Stomach (tissue), 4 donors: Measurements from ENCODE around the gene C20orf204.

Experiments
- POLR2AphosphoS5 ChIP-seq, 3 donors: sonication (generic); formaldehyde crosslinking; IDR thresholded peaks; one replicate each; pipeline ENCODE4 v1.6.1; 2016; ENCODE audit warnings: antibody characterized with exemption in 3 of 3
- TF ChIP-seq, protein P1 (sequence below), 7 experiments: fragments of 450-650 bp in 4 of 7; fragments of 200-600 bp in 3 of 7; sonication (generic) in 3 of 7; IDR thresholded peaks; one replicate each; pipeline ENCODE4 v1.5.1; 2016 to 2019; ENCODE audit warnings: antibody characterized with exemption in 7 of 7, control low read depth in 2 of 7, mild to moderate bottlenecking in 1 of 7

DNA sequence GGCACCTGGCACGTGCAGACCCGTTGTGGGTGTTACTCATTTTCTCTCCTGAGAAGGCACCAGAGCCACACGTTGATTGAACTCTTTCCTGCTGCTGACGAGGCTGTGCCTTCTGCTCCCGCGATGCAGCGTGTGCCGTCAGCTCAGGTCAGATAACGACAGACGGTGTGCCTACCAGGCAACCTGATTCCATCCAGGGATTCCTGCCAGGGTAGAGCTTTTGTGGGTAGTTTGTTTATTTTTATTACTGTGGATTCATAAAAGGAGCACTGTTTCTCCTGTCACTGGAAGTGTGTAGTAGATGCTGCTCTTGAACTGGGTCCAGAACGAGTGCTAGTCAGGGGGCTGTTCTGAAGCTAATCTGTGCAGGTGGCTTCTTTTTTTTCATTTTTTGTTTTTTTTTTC lies 34.4 kb upstream of the C20orf204 start:
- no peak for TF ChIP-seq POLR2AphosphoS5 (IDR thresholded peaks at IDR 0.05)
- TF ChIP-seq, protein P1, sequence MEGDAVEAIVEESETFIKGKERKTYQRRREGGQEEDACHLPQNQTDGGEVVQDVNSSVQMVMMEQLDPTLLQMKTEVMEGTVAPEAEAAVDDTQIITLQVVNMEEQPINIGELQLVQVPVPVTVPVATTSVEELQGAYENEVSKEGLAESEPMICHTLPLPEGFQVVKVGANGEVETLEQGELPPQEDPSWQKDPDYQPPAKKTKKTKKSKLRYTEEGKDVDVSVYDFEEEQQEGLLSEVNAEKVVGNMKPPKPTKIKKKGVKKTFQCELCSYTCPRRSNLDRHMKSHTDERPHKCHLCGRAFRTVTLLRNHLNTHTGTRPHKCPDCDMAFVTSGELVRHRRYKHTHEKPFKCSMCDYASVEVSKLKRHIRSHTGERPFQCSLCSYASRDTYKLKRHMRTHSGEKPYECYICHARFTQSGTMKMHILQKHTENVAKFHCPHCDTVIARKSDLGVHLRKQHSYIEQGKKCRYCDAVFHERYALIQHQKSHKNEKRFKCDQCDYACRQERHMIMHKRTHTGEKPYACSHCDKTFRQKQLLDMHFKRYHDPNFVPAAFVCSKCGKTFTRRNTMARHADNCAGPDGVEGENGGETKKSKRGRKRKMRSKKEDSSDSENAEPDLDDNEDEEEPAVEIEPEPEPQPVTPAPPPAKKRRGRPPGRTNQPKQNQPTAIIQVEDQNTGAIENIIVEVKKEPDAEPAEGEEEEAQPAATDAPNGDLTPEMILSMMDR (IDR thresholded peaks at IDR 0.05) = no peak
